ENCODE results near the gene DNASE1L2.

The DNASE1L2 gene

GRCh38 chr16:2231016-2231931, 5.0 kb upstream of the DNASE1L2 start (continued):
- no peak for TF ChIP-seq SCRT2 (tag by site-specific recombination; IDR thresholded peaks at IDR 0.05)
- no peak for TF ChIP-seq ZNF621 (tag by site-specific recombination; IDR thresholded peaks at IDR 0.05)

- ChIA-PET POLR2A (interaction anchor here (0.8 to 2.0 kb wide), 5 partner anchors 9 to 77 kb away, joined by 3 to 6 read pairs (median 3); partner anchors contain the start of genes E4F1, ECI1, PGP and TRAF7), CTCF (no interaction called here)
- Histone ChIP-seq H3K36me3 (ENCODE audit: control insufficient read depth in 2 of 2, insufficient read depth in 1 of 2, low read length in 2 of 2) (peaks cover 0 to 80% of the 10 kb centered on the region in 2 experiments; a peak in 1 of 3 replicates), H3K4me3 (ENCODE audit: low read depth, low read length) (no peak overlapping the region), H3K27ac (ENCODE audit: extremely low read depth, low read depth, low read length) (no peak overlapping the region), H3K4me1 (ENCODE audit: control insufficient read depth, insufficient read depth, low read length) (peaks cover 4% of the 10 kb centered on the region; the same call in 1 of the 2 replicates), H3K9me3 (ENCODE audit: control insufficient read depth, insufficient read depth, low read depth, low read length) (no peaks in the 10 kb centered on the region)
- no peak for TF ChIP-seq IKZF3 (tag by site-specific recombination; IDR thresholded peaks at IDR 0.05)
- peak; percentile 57 for TF ChIP-seq GLIS2 (tag by site-specific recombination; IDR thresholded peaks at IDR 0.05)
- TF ChIP-seq ZNF600 (tag by site-specific recombination; IDR thresholded peaks at IDR 0.05): 0 out of 2 replicates have a peak, but pooled peaks have one; percentile 35
- TF ChIP-seq ZNF544 (tag by site-specific recombination; IDR thresholded peaks at IDR 0.05): no peak
Measured at GRCh38 chr16:2232094-2232990, 3.9 kb upstream of the DNASE1L2 start.

- peaks cover 0 to 76% of the 10 kb centered on the region in 2 experiments; a peak in 1 of 3 replicates for H3K36me3 ChIP-seq (ENCODE audit: control insufficient read depth in 2 of 2, insufficient read depth in 1 of 2, low read length in 2 of 2)
- no peaks in the 10 kb centered on the region for H3K9me3 ChIP-seq (ENCODE audit: control insufficient read depth, insufficient read depth, low read depth, low read length)
- ChIA-PET POLR2A (interaction anchor here (0.9 to 2.0 kb wide), 4 partner anchors 10 to 78 kb away, joined by 3 to 6 read pairs (median 4); partner anchors contain the start of genes E4F1, ECI1 and TRAF7), CTCF (no interaction called here)
- no peak overlapping the region for H3K4me3 ChIP-seq (ENCODE audit: low read depth, low read length)
- H3K27ac ChIP-seq (ENCODE audit: extremely low read depth, low read depth, low read length): no peak overlapping the region
- H3K4me1 ChIP-seq (ENCODE audit: control insufficient read depth, insufficient read depth, low read length): peaks cover 4% of the 10 kb centered on the region; the same call in 1 of the 2 replicates
- no peak for TF ChIP-seq ZNF768 (tag by site-specific recombination; IDR thresholded peaks at IDR 0.05)
- TF ChIP-seq ZNF324 (tag by site-specific recombination; IDR thresholded peaks at IDR 0.05): no peak
- no peak for TF ChIP-seq ZBTB10 (tag by site-specific recombination; IDR thresholded peaks at IDR 0.05)
- TF ChIP-seq ZNF280C (tag by site-specific recombination; IDR thresholded peaks at IDR 0.05): no peak
- TF ChIP-seq ZNF311 (tag by site-specific recombination; IDR thresholded peaks at IDR 0.05; ENCODE audit: borderline replicate concordance): no peak
- TF ChIP-seq ZNF184 (tag by site-specific recombination; IDR thresholded peaks at IDR 0.05): no peak
- TF ChIP-seq ZNF600 (tag by site-specific recombination; IDR thresholded peaks at IDR 0.05): 0 out of 2 replicates have a peak, but pooled peaks have one; percentile 8
- no peak for TF ChIP-seq ZNF112 (tag by site-specific recombination; IDR thresholded peaks at IDR 0.05)
- no peak for TF ChIP-seq RBAK (tag by site-specific recombination; IDR thresholded peaks at IDR 0.05)
- 0 out of 2 replicates have a peak, but pooled peaks have one; percentile 34 for TF ChIP-seq ZIC2 (tag by site-specific recombination; IDR thresholded peaks at IDR 0.05)
- no peak for TF ChIP-seq ZBTB8A (tag by site-specific recombination; IDR thresholded peaks at IDR 0.05)
- TF ChIP-seq ZNF624 (tag by site-specific recombination; IDR thresholded peaks at IDR 0.05): no peak
- TF ChIP-seq PATZ1 (tag by site-specific recombination; IDR thresholded peaks at IDR 0.05): 0 out of 2 replicates have a peak, but pooled peaks have one; percentile 12
- no peak for TF ChIP-seq ZNF140 (tag by site-specific recombination; IDR thresholded peaks at IDR 0.05)
- TF ChIP-seq ZNF704 (tag by site-specific recombination; IDR thresholded peaks at IDR 0.05): no peak
Measured at GRCh38 chr16:2233046-2233775, 3.0 kb upstream of the DNASE1L2 start.

Data from HEK293 (cell line).